IMR-90 (cell line): ENCODE results near the gene DPP10. TPM values are rescaled to one million over a fixed set of nuclear protein-coding genes. Genes with fewer than 3 reads are reported as not detected.

Experiments
- ATAC-seq: fragments of 200-7000 bp; cut with Tn5 transposase; 2 replicates; pipeline ENCODE4 v1.9.1; 2020; ENCODE audit warnings: low read depth, mild to moderate bottlenecking, moderate library complexity
- BruUV-seq: library from RNA; stranded (reverse); fragments of 400-500 nt; replicated peaks from 2 replicates; lab custom pipeline; 2021; lab: Mats Ljungman, UMichigan
- CTCF ChIA-PET: fragments of 300-600 bp; formaldehyde crosslinking; extraction: SDS; loops from one replicate; lab custom pipeline; 2021; ENCODE audit warnings: antibody characterized with exemption; lab: Yijun Ruan, JAX
- POLR2A ChIA-PET: fragments of 300-600 bp; sonication (Branson Sonifier 250); formaldehyde crosslinking; loops from one replicate; lab custom pipeline; 2022; ENCODE audit warnings: antibody characterized with exemption; ENCODE audit not compliant: unreplicated experiment; lab: Charles Lee
- DNase-seq: peaks from one replicate; pipeline ENCODE4 v3.0.0; 2013
- H2AFZ ChIP-seq: replicated peaks from 2 replicates; pipeline ENCODE3; 2013; ENCODE audit warnings: low read length, mild to moderate bottlenecking; ENCODE audit not compliant: poor library complexity
- H2AK5ac ChIP-seq: 2 replicates; pipeline ENCODE4 v1.6.1; 2013; ENCODE audit warnings: low read depth, low read length, inconsistent platforms
- H2AK9ac ChIP-seq: replicated peaks from 2 replicates; pipeline ENCODE3; 2013; ENCODE audit warnings: mild to moderate bottlenecking, low read depth, low read length, moderate library complexity; ENCODE audit not compliant: poor library complexity
- H2BK120ac ChIP-seq: 2 replicates; pipeline ENCODE4 v1.6.1; 2013; ENCODE audit warnings: low read depth, low read length, inconsistent platforms
- H2BK15ac ChIP-seq: 3 replicates; pipeline ENCODE4 v1.6.1; 2013; ENCODE audit warnings: low read depth, low read length, inconsistent platforms
- H2BK20ac ChIP-seq: 2 replicates; pipeline ENCODE4 v1.6.1; 2013; ENCODE audit warnings: low read depth, mild to moderate bottlenecking, inconsistent platforms, low read length, moderate library complexity
- H2BK5ac ChIP-seq: 2 replicates; pipeline ENCODE4 v1.6.1; 2013; ENCODE audit warnings: mild to moderate bottlenecking, low read depth, low read length, inconsistent platforms; ENCODE audit not compliant: poor library complexity, severe bottlenecking
- H3K14ac ChIP-seq: replicated peaks from 2 replicates; pipeline ENCODE4 v1.6.1; 2013; ENCODE audit warnings: low read depth, low read length, inconsistent platforms
- H3K18ac ChIP-seq: 2 replicates; pipeline ENCODE4 v1.6.1; 2013; ENCODE audit warnings: low read depth, low read length, control low read depth
- H3K23ac ChIP-seq: 2 replicates; pipeline ENCODE4 v1.6.1; 2013; ENCODE audit warnings: low read depth, low read length, inconsistent platforms
- H3K27ac ChIP-seq: 2 replicates; pipeline ENCODE4 v1.5.1; 2013; ENCODE audit warnings: mild to moderate bottlenecking, control low read depth, low read length; ENCODE audit not compliant: insufficient read depth
- H3K27me3 ChIP-seq: 2 replicates; pipeline ENCODE4 v1.6.1; 2013; ENCODE audit warnings: low read length; ENCODE audit not compliant: control insufficient read depth, insufficient read depth
- H3K36me3 ChIP-seq: 2 replicates; pipeline ENCODE4 v1.6.1; 2013; ENCODE audit warnings: low read length, mixed read lengths; ENCODE audit not compliant: control insufficient read depth, insufficient read depth
- H3K4ac ChIP-seq: 2 replicates; pipeline ENCODE4 v1.6.1; 2013; ENCODE audit warnings: low read depth, low read length, inconsistent platforms
- H3K4me1 ChIP-seq: 2 replicates; pipeline ENCODE4 v1.6.1; 2013; ENCODE audit warnings: low read length, mixed read lengths; ENCODE audit not compliant: control insufficient read depth, insufficient read depth
- H3K4me2 ChIP-seq: 2 replicates; pipeline ENCODE4 v1.6.1; 2013; ENCODE audit warnings: low read depth, mild to moderate bottlenecking, control low read depth, low read length, moderate library complexity
- H3K4me3 ChIP-seq: 2 replicates; pipeline ENCODE4 v1.5.1; 2013; ENCODE audit warnings: low read depth, mild to moderate bottlenecking, control low read depth, low read length, moderate library complexity; ENCODE audit not compliant: insufficient read depth
- H3K56ac ChIP-seq: 2 replicates; pipeline ENCODE4 v1.6.1; 2013; ENCODE audit warnings: low read length, inconsistent platforms; ENCODE audit not compliant: insufficient read depth; ENCODE audit errors: extremely low read depth
- H3K79me1 ChIP-seq, 2 experiments: 2 replicates each; pipeline ENCODE4 v1.6.1; 2013; ENCODE audit warnings: low read length in 2 of 2, inconsistent platforms in 1 of 2, low read depth in 1 of 2
- H3K9ac ChIP-seq: 2 replicates; pipeline ENCODE4 v1.6.1; 2013; ENCODE audit warnings: low read depth, low read length, control low read depth
- H3K9me1 ChIP-seq: 2 replicates; pipeline ENCODE4 v1.6.1; 2013; ENCODE audit warnings: low read length, inconsistent platforms; ENCODE audit not compliant: insufficient read depth
- H3K9me3 ChIP-seq: 2 replicates; pipeline ENCODE4 v1.6.1; 2013; ENCODE audit warnings: low read length; ENCODE audit not compliant: control insufficient read depth, insufficient read depth
- H4K20me1 ChIP-seq: 2 replicates; pipeline ENCODE4 v1.6.1; 2013; ENCODE audit warnings: low read length, inconsistent platforms; ENCODE audit not compliant: insufficient read depth
- H4K5ac ChIP-seq: 2 replicates; pipeline ENCODE4 v1.6.1; 2013; ENCODE audit warnings: mild to moderate bottlenecking, low read depth, low read length, control low read depth
- H4K8ac ChIP-seq, 2 experiments: 2 replicates each; pipeline ENCODE4 v1.6.1; 2013; ENCODE audit warnings: low read depth in 2 of 2, low read length in 2 of 2, control low read depth in 1 of 2, inconsistent platforms in 1 of 2
- H4K91ac ChIP-seq: 2 replicates; pipeline ENCODE4 v1.6.1; 2013; ENCODE audit warnings: low read depth, low read length, inconsistent platforms; ENCODE audit not compliant: insufficient read depth
- MAFK ChIP-seq: IDR thresholded peaks from 2 replicates; pipeline ENCODE4 v1.6.1; 2012; ENCODE audit warnings: low read depth, low read length, improper control_type of control experiment
- RCOR1 ChIP-seq: IDR thresholded peaks from 2 replicates; pipeline ENCODE4 v1.6.1; 2012; ENCODE audit warnings: mild to moderate bottlenecking, low read length, improper control_type of control experiment; ENCODE audit not compliant: insufficient replicate concordance
- WGBS, 2 experiments: methylation state at CpG; one replicate each; pipeline versions ENCODE4 v1.1.5 to v1.1.7; 2013; ENCODE audit warnings: missing lambda C conversion rate in 2 of 2; ENCODE audit not compliant: insufficient read length in 1 of 2; ENCODE audit errors: extremely low coverage in 2 of 2; 5-methylcytosine and 5-hydroxymethylcytosine counted together
- dilution Hi-C: fragments of 300-500 bp; cut with HindIII; formaldehyde crosslinking; loops from one replicate; pipeline ENCODE4 v1.14.3; 2018; ENCODE audit warnings: low sequenced_read_pairs; ENCODE audit not compliant: unreplicated experiment
- in situ Hi-C: fragments of 300-500 bp; cut with MboI; formaldehyde crosslinking; loops from 3 replicates; pipeline ENCODE4 v1.14.3; 2019; ENCODE audit warnings: low sequenced_read_pairs, inconsistent platforms, mixed read lengths
- intact Hi-C: fragments of 100-400 bp; cut with micrococcal nuclease; formaldehyde crosslinking; loops from 2 replicates; pipeline ENCODE4 v1.10.0; 2022
- polyA plus RNA-seq, 3 experiments: library from polyadenylated mRNA; depleted of rRNA; stranded (reverse); fragments of >200 nt; gene quantifications; 2 replicates each; pipeline ENCODE4 v1.2.3, GENCODE V29; 2012; ENCODE audit warnings: low replicate concordance in 1 of 3
- total RNA-seq: library from RNA; depleted of rRNA; stranded (reverse); fragments of >200 nt; gene quantifications from 2 replicates; pipeline ENCODE4 v1.2.3, GENCODE V29; 2012

The DPP10 gene
- total and polyA plus RNA-seq, 2 of the 4 experiments (the other 2 are of a cell fraction), result not detected

DNA sequence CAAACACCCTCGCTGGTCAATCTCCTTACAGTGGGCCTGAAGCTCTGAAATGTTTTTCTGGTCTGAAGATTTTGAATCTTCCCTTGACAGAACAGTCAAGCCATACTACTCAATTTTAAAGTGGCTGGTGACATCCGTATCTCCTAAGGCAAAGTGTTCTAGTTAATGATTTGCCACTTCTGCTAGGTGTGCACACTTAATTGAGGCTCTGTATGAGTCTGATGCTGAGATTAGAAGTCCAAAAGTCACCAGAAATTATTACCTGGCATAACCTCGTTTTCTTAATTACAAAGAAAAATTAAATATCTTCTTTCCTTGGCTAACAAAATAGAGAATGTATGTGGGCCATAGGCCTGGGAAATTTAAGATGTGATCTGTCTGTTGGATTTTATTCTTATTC is 104.1 kb downstream of the DPP10 start:
- no peak overlapping the region for H3K4me2 ChIP-seq
- no peaks in the 10 kb centered on the region for H3K9me1 ChIP-seq
- no peak overlapping the region for H2AK9ac ChIP-seq
- H3K56ac ChIP-seq, result no peak overlapping the region
- DNase-seq (no peak), ATAC-seq (no peak)
- no peak overlapping the region for H3K18ac ChIP-seq
- H3K9me3 ChIP-seq, result no peaks in the 10 kb centered on the region
- no peak overlapping the region for H3K27ac ChIP-seq
- H2BK15ac ChIP-seq, result no peak overlapping the region
- BruUV-seq, result no TSS peak
- ChIA-PET POLR2A (no interaction called here), CTCF (no interaction called here)
- H3K4ac ChIP-seq, result no peak overlapping the region
- no peak overlapping the region for H4K5ac ChIP-seq
- H4K8ac ChIP-seq, result no peak overlapping the region
- no peak overlapping the region for H2AFZ ChIP-seq
- dilution Hi-C loops, result no loop called here
- no peak overlapping the region for H3K14ac ChIP-seq
- in situ Hi-C loops, result no loop called here
- H3K36me3 ChIP-seq, result no peaks in the 10 kb centered on the region
- no peaks in the 10 kb centered on the region for H3K79me1 ChIP-seq
- no peak overlapping the region for H3K9ac ChIP-seq
- no peak overlapping the region for H2BK120ac ChIP-seq
- H2BK20ac ChIP-seq, result no peak overlapping the region
- WGBS, 2 experiments, result no CpG with 5 or more reads among the region's 3 CpGs
- H4K91ac ChIP-seq, result no peak overlapping the region
- H4K20me1 ChIP-seq, result no peaks in the 10 kb centered on the region
- H3K23ac ChIP-seq, result no peak overlapping the region
- H2BK5ac ChIP-seq, result no peak overlapping the region
- H3K4me3 ChIP-seq, result no peak overlapping the region
- no peaks in the 10 kb centered on the region for H3K27me3 ChIP-seq
- TF ChIP-seq MAFK (no peak), RCOR1 (no peak)
- intact Hi-C loops, result no loop called here
- H3K4me1 ChIP-seq, result no peaks in the 10 kb centered on the region
- H2AK5ac ChIP-seq, result no peak overlapping the region
